ENCODE data around the gene CDC42BPA.
"Not testable (repeated sequence)": the region's sequence is repeated elsewhere in the genome, so short reads cannot be mapped to it uniquely, and the experiment has no call there.

Gene CDC42BPA

GRCh38 chr1:226973371-226973897 lies 344.9 kb downstream of the CDC42BPA start:
- in situ Hi-C loops (cut with MboI; ENCODE audit: low sequenced_read_pairs), result no loop called here

GRCh38 chr1:226972931-226973330 lies 345.4 kb downstream of the CDC42BPA start:
- in situ Hi-C loops (cut with MboI; ENCODE audit: low sequenced_read_pairs), result no loop called here

GRCh38 chr1:226971765-226972164 lies 346.5 kb downstream of the CDC42BPA start:
- in situ Hi-C loops (cut with MboI; ENCODE audit: low sequenced_read_pairs), result no loop called here

- in situ Hi-C loops (cut with MboI; ENCODE audit: low sequenced_read_pairs), result no loop called here
These were observed 350.6 kb downstream of the CDC42BPA start for GRCh38 chr1:226967665-226968064.

GRCh38 chr1:226966683-226967082 lies 351.6 kb downstream of the CDC42BPA start:
- in situ Hi-C loops (cut with MboI; ENCODE audit: low sequenced_read_pairs), result no loop called here

GRCh38 chr1:226965581-226966440 lies 352.5 kb downstream of the CDC42BPA start:
- in situ Hi-C loops (cut with MboI; ENCODE audit: low sequenced_read_pairs), result no loop called here

GRCh38 chr1:226964611-226965486 lies 353.4 kb downstream of the CDC42BPA start:
- in situ Hi-C loops (cut with MboI; ENCODE audit: low sequenced_read_pairs), result no loop called here

- in situ Hi-C loops (cut with MboI; ENCODE audit: low sequenced_read_pairs), result no loop called here
These were observed 354.2 kb downstream of the CDC42BPA start for GRCh38 chr1:226964068-226964425.

- in situ Hi-C loops (cut with MboI; ENCODE audit: low sequenced_read_pairs), result no loop called here
These were observed 355.6 kb downstream of the CDC42BPA start for GRCh38 chr1:226962421-226963391.

GRCh38 chr1:226960944-226961765 lies 357.1 kb downstream of the CDC42BPA start:
- in situ Hi-C loops (cut with MboI; ENCODE audit: low sequenced_read_pairs), result no loop called here

GRCh38 chr1:226960256-226960655 lies 358.0 kb downstream of the CDC42BPA start:
- in situ Hi-C loops (cut with MboI; ENCODE audit: low sequenced_read_pairs), result no loop called here

GRCh38 chr1:226958300-226958699 lies 360.0 kb downstream of the CDC42BPA start:
- in situ Hi-C loops (cut with MboI; ENCODE audit: low sequenced_read_pairs), result no loop called here

GRCh38 chr1:226957714-226958113 lies 360.6 kb downstream of the CDC42BPA start:
- in situ Hi-C loops (cut with MboI; ENCODE audit: low sequenced_read_pairs), result no loop called here

GRCh38 chr1:226956942-226957713 lies 361.2 kb downstream of the CDC42BPA start:
- in situ Hi-C loops (cut with MboI; ENCODE audit: low sequenced_read_pairs), result no loop called here

- in situ Hi-C loops (cut with MboI; ENCODE audit: low sequenced_read_pairs), result not testable (repeated sequence)
These were observed 362.4 kb downstream of the CDC42BPA start for GRCh38 chr1:226955857-226956256.

GRCh38 chr1:226954777-226955176 lies 363.5 kb downstream of the CDC42BPA start:
- in situ Hi-C loops (cut with MboI; ENCODE audit: low sequenced_read_pairs), result no loop called here

- in situ Hi-C loops (cut with MboI; ENCODE audit: low sequenced_read_pairs), result no loop called here
These were observed 364.0 kb downstream of the CDC42BPA start for GRCh38 chr1:226954337-226954736.

- in situ Hi-C loops (cut with MboI; ENCODE audit: low sequenced_read_pairs), result no loop called here
These were observed 365.0 kb downstream of the CDC42BPA start for GRCh38 chr1:226953175-226953800.

GRCh38 chr1:226952118-226952441 lies 366.2 kb downstream of the CDC42BPA start:
- in situ Hi-C loops (cut with MboI; ENCODE audit: low sequenced_read_pairs), result no loop called here

Data from HL-60/S4 (cell line).